Neural cell (in vitro differentiated cells): Measurements from ENCODE around the gene ANKRD63. TPM values are rescaled to one million over a fixed set of nuclear protein-coding genes. Genes with fewer than 3 reads are reported as not detected.

ENCODE experiments used
- H2AFZ ChIP-seq: fragments of 200-600, 300-800 bp; sonication (generic), shearing (Covaris generic); 2 replicates; pipeline ENCODE4 v1.6.0; 2014; ENCODE audit warnings: low read depth, mild to moderate bottlenecking, antibody characterized with exemption, low read length, moderate library complexity
- H3F3A ChIP-seq: fragments of 200-600 bp; shearing (Covaris generic); 2 replicates; pipeline ENCODE4 v1.6.1; 2016; ENCODE audit warnings: mild to moderate bottlenecking, moderate library complexity, mixed read lengths, antibody characterized with exemption, low read length; ENCODE audit not compliant: insufficient read depth, poor library complexity, severe bottlenecking
- H3K27ac ChIP-seq: fragments of 200-600, 300-800 bp; sonication (generic), shearing (Covaris generic); 2 replicates; pipeline ENCODE4 v1.5.1; 2014; ENCODE audit warnings: mild to moderate bottlenecking, low read length, moderate library complexity
- H3K27me3 ChIP-seq: fragments of 300-800, 200-600 bp; sonication (generic), shearing (Covaris generic); 2 replicates; pipeline ENCODE4 v1.6.0; 2014; ENCODE audit warnings: mild to moderate bottlenecking, low read depth, low read length, moderate library complexity; ENCODE audit not compliant: insufficient read depth
- H3K36me3 ChIP-seq: fragments of 300-800, 200-600 bp; sonication (generic), shearing (Covaris generic); 2 replicates; pipeline ENCODE4 v1.5.1; 2014; ENCODE audit warnings: mild to moderate bottlenecking, antibody characterized with exemption, low read length, moderate library complexity; ENCODE audit not compliant: insufficient read depth
- H3K4me2 ChIP-seq: fragments of 300-800, 200-600 bp; sonication (generic), shearing (Covaris generic); 2 replicates; pipeline ENCODE4 v1.6.0; 2014; ENCODE audit warnings: mild to moderate bottlenecking, low read length
- H3K4me3 ChIP-seq: fragments of 300-800, 200-600 bp; sonication (generic), shearing (Covaris generic); 2 replicates; pipeline ENCODE4 v1.5.1; 2014; ENCODE audit warnings: mild to moderate bottlenecking, low read length, moderate library complexity
- H3K79me2 ChIP-seq: fragments of 200-600 bp; shearing (Covaris generic); replicated peaks from 2 replicates; pipeline ENCODE4 v1.6.0; 2014; ENCODE audit warnings: mild to moderate bottlenecking, low read length, moderate library complexity; ENCODE audit not compliant: insufficient read depth
- H3K9ac ChIP-seq: fragments of 300-800, 200-600 bp; sonication (generic), shearing (Covaris generic); 2 replicates; pipeline ENCODE4 v1.6.1; 2016; ENCODE audit warnings: mild to moderate bottlenecking, low read length, mixed read lengths
- H3K9me2 ChIP-seq: fragments of 200-600 bp; shearing (Covaris generic); 2 replicates; pipeline ENCODE4 v1.6.1; 2016; ENCODE audit warnings: mild to moderate bottlenecking, low read length, mixed read lengths; ENCODE audit not compliant: insufficient read depth
- H3K9me3 ChIP-seq: fragments of 200-600, 300-800 bp; sonication (generic), shearing (Covaris generic); 2 replicates; pipeline ENCODE4 v1.6.1; 2016; ENCODE audit warnings: mild to moderate bottlenecking, mixed run types, low read length, moderate library complexity, mixed read lengths
- H4K20me1 ChIP-seq: fragments of 200-600 bp; shearing (Covaris generic); 2 replicates; pipeline ENCODE4 v1.6.1; 2016; ENCODE audit warnings: mild to moderate bottlenecking, mixed run types; ENCODE audit not compliant: insufficient read depth
- CTCF ChIP-seq: fragments of 450-650 bp; IDR thresholded peaks from 2 replicates; pipeline ENCODE4 v1.5.1; 2014; ENCODE audit warnings: antibody characterized with exemption, mild to moderate bottlenecking, moderate library complexity; ENCODE audit not compliant: poor library complexity, severe bottlenecking
- EP300 ChIP-seq: fragments of 450-650 bp; conservative IDR thresholded peaks from 2 replicates; pipeline ENCODE4 v1.6.1; 2014; ENCODE audit warnings: antibody characterized with exemption, mild to moderate bottlenecking, moderate library complexity; ENCODE audit not compliant: poor library complexity, severe bottlenecking
- EZH2 ChIP-seq: fragments of 200-600, 300-800 bp; shearing (Covaris generic), sonication (generic); IDR thresholded peaks from 2 replicates; pipeline ENCODE4 v1.6.1; 2014; ENCODE audit warnings: antibody characterized with exemption, low read length, borderline replicate concordance, mild to moderate bottlenecking; ENCODE audit not compliant: insufficient read depth, poor library complexity, severe bottlenecking
- MXI1 ChIP-seq: fragments of 450-650 bp; conservative IDR thresholded peaks from 2 replicates; pipeline ENCODE4 v1.6.1; 2014; ENCODE audit warnings: antibody characterized with exemption, mild to moderate bottlenecking; ENCODE audit not compliant: poor library complexity, severe bottlenecking
- POLR2AphosphoS5 ChIP-seq: IDR thresholded peaks from 2 replicates; pipeline ENCODE4 v1.6.1; 2012
- RAD21 ChIP-seq: fragments of 450-650 bp; conservative IDR thresholded peaks from 2 replicates; pipeline ENCODE4 v1.6.1; 2014; ENCODE audit warnings: antibody characterized with exemption, mild to moderate bottlenecking, moderate library complexity
- SMC3 ChIP-seq: fragments of 450-650 bp; conservative IDR thresholded peaks from 2 replicates; pipeline ENCODE4 v1.6.1; 2014; ENCODE audit warnings: antibody characterized with exemption, mild to moderate bottlenecking, moderate library complexity; ENCODE audit not compliant: poor library complexity
- TAF1 ChIP-seq: IDR thresholded peaks from 2 replicates; pipeline ENCODE4 v1.6.1; 2012; ENCODE audit warnings: low read depth
- polyA plus RNA-seq: library from polyadenylated mRNA; depleted of rRNA; stranded (reverse); fragments of >200 nt; gene quantifications from 2 replicates; pipeline ENCODE4 v1.2.3, GENCODE V29; 2014
- TF ChIP-seq, protein P1 (sequence below): IDR thresholded peaks from 2 replicates; pipeline ENCODE4 v1.6.1; 2012; ENCODE audit warnings: borderline replicate concordance

The ANKRD63 gene
- polyA plus RNA-seq, 1 donor from 2014 or later: 2.1 TPM

DNA sequence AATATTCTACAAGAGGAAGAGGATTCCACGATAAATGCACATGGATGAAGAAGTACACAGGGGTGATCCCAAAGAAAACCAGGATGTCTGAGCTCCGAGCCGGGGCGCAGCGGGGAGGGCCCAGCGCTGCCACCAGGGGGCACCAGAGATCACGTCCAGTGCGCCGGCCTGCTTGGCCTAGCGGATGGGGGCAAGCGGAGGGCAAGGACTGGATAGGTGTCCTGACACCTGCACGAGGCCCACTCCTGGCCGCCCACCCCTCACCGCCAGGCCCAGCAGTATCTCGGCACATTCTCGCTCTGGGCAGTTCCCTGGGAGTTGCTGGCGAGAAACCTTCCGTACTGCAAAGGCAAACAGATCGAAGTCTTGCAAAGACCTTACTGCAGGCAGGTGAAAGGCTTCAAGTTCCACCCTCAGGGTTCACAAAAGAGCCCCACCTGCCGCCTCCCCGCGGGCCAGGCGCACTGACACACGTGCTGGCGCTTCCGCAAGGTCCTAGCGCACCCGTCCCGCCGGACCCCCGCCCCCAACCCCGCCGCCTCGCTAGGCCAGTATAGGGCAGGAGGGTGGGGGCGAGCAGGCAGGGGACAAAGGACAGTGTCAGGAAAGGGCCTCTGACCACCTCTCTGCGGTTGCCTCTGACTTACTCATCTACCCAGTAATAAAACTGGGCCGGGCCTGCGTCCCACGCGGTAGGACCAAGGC is 3.3 kb downstream of the ANKRD63 start:
- Histone ChIP-seq H3K9me2 (no peaks in the 10 kb centered on the region), H4K20me1 (no peaks in the 10 kb centered on the region), H3K27ac (no peak overlapping the region), H3F3A (no peaks in the 10 kb centered on the region), H3K36me3 (no peaks in the 10 kb centered on the region), H3K4me3 (peak overlapping the region; percentile 55), H3K9ac (peak overlapping the region; percentile 27), H2AFZ (no peak overlapping the region), H3K27me3 (peaks cover 62% of the 10 kb centered on the region), H3K79me2 (no peaks in the 10 kb centered on the region), H3K4me2 (peak overlapping the region; percentile 38), H3K9me3 (no peaks in the 10 kb centered on the region)
- TF ChIP-seq RAD21 (peak; percentile 94), POLR2AphosphoS5 (peak; percentile 22), EZH2 (no peak), CTCF (peak; percentile 97), TAF1 (no peak), MXI1 (no peak), SMC3 (peak; percentile 99), EP300 (no peak)
- TF ChIP-seq, protein P1, sequence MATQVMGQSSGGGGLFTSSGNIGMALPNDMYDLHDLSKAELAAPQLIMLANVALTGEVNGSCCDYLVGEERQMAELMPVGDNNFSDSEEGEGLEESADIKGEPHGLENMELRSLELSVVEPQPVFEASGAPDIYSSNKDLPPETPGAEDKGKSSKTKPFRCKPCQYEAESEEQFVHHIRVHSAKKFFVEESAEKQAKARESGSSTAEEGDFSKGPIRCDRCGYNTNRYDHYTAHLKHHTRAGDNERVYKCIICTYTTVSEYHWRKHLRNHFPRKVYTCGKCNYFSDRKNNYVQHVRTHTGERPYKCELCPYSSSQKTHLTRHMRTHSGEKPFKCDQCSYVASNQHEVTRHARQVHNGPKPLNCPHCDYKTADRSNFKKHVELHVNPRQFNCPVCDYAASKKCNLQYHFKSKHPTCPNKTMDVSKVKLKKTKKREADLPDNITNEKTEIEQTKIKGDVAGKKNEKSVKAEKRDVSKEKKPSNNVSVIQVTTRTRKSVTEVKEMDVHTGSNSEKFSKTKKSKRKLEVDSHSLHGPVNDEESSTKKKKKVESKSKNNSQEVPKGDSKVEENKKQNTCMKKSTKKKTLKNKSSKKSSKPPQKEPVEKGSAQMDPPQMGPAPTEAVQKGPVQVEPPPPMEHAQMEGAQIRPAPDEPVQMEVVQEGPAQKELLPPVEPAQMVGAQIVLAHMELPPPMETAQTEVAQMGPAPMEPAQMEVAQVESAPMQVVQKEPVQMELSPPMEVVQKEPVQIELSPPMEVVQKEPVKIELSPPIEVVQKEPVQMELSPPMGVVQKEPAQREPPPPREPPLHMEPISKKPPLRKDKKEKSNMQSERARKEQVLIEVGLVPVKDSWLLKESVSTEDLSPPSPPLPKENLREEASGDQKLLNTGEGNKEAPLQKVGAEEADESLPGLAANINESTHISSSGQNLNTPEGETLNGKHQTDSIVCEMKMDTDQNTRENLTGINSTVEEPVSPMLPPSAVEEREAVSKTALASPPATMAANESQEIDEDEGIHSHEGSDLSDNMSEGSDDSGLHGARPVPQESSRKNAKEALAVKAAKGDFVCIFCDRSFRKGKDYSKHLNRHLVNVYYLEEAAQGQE: no peak

DNA sequence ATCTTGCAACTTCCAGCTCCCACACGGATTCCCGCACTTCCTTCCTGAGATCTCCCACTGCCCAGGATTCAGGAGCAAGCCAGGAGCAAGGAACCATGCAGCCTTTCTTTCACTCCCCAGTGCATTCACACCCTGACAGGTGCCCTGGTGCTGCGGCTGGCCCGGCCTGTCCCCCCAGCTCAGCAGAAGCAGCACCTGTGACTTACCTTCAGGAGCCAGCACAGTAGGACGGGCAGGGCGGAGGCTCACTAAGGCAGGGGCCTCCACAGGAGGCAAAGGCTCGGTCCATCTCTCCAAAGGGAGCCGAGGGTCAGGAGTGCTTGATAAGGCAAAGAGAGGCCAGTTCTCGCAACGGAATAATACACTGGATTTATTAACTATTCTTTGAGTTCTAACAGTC is 4.8 kb downstream of the ANKRD63 start:
- H3K9me2 ChIP-seq: no peaks in the 10 kb centered on the region
- no peaks in the 10 kb centered on the region for H3F3A ChIP-seq
- H2AFZ ChIP-seq: no peak overlapping the region
- no peaks in the 10 kb centered on the region for H3K9me3 ChIP-seq
- no peaks in the 10 kb centered on the region for H4K20me1 ChIP-seq
- no peak overlapping the region for H3K27ac ChIP-seq
- no peaks in the 10 kb centered on the region for H3K79me2 ChIP-seq
- peaks cover 48% of the 10 kb centered on the region for H3K27me3 ChIP-seq
- no peak overlapping the region for H3K9ac ChIP-seq
- no peaks in the 10 kb centered on the region for H3K36me3 ChIP-seq
- H3K4me2 ChIP-seq: no peak overlapping the region
- TF ChIP-seq MXI1 (no peak), TAF1 (no peak), CTCF (no peak), RAD21 (no peak), POLR2AphosphoS5 (no peak), EP300 (no peak), EZH2 (no peak), SMC3 (no peak)
- TF ChIP-seq, protein P1: no peak
- H3K4me3 ChIP-seq: no peak overlapping the region
